Esophagus squamous epithelium (tissue), 5 donors: ENCODE data around the gene SPOCK1. TPM values are rescaled to one million over a fixed set of nuclear protein-coding genes. Genes with fewer than 3 reads are reported as not detected.
A peak's percentile ranks its signal among the peaks of the same experiment; 100 is the strongest.

ENCODE experiments used
- DNase-seq: peaks from one replicate; lab custom pipeline; 2025; lab: John Stamatoyannopoulos, UW
- H3K27ac ChIP-seq, 4 donors: fragments of 200-600 bp; sonication (generic); one replicate each; pipeline ENCODE4 v1.5.1; 2016 to 2019; ENCODE audit warnings: mild to moderate bottlenecking in 1 of 4
- H3K27me3 ChIP-seq, 4 donors: fragments of 200-600 bp; sonication (generic); 1 replicate in 3 of 4; 2 replicates in 1 of 4; pipeline versions ENCODE4 v1.5.1 to v1.6.0; 2017 to 2021; ENCODE audit warnings: antibody characterized with exemption in 1 of 4
- H3K36me3 ChIP-seq, 3 donors: fragments of 200-600 bp; sonication (generic); one replicate each; pipeline ENCODE4 v1.5.1; 2016 to 2019
- H3K4me1 ChIP-seq, 3 donors: fragments of 200-600 bp; sonication (generic); one replicate each; pipeline ENCODE4 v1.5.1; 2017 to 2019
- H3K4me3 ChIP-seq, 4 donors: fragments of 200-600 bp; sonication (generic); 1 replicate in 3 of 4; 2 replicates in 1 of 4; pipeline ENCODE4 v1.5.1; 2016 to 2019; ENCODE audit warnings: mild to moderate bottlenecking in 2 of 4, moderate library complexity in 1 of 4
- H3K9me3 ChIP-seq, 3 donors: fragments of 200-600 bp; sonication (generic); one replicate each; pipeline ENCODE4 v1.5.1; 2016 to 2019
- CTCF ChIP-seq, 6 experiments: fragments of 450-650 bp in 4 of 6; fragments of 200-600 bp in 2 of 6; sonication (generic) in 2 of 6; IDR thresholded peaks; one replicate each; pipeline ENCODE4 v1.5.1; 2016 to 2019; ENCODE audit warnings: antibody characterized with exemption in 6 of 6, mild to moderate bottlenecking in 4 of 6, moderate library complexity in 4 of 6
- POLR2A ChIP-seq, 4 donors: fragments of 450-650 bp; IDR thresholded peaks; one replicate each; pipeline ENCODE4 v1.6.1; 2017; ENCODE audit warnings: antibody characterized with exemption in 4 of 4, mild to moderate bottlenecking in 4 of 4, moderate library complexity in 3 of 4
- WGBS, 2 donors: methylation state at CpG; one replicate each; pipeline ENCODE4 v1.1.5; 2018; 5-methylcytosine and 5-hydroxymethylcytosine counted together
- intact Hi-C: fragments of 100-400 bp; cut with DNase I; formaldehyde crosslinking; loops from one replicate; pipeline ENCODE4 v1.15.0; 2022
- total RNA-seq, 4 donors: library from RNA; depleted of rRNA; stranded (reverse); fragments of >200 nt; gene quantifications; one replicate each; pipeline ENCODE4 v1.1.0, GENCODE V29; 2016
- donor health status: DM: yes; HTN: yes; CAD: no.

Gene SPOCK1
- total RNA-seq, 4 donors from 2014 or later, result 0.99 to 21.9 (median 8.1) TPM

- Histone ChIP-seq H3K36me3 (no peaks in the 10 kb centered on the region), H3K4me3 (no peak overlapping the region), H3K9me3 (no peaks in the 10 kb centered on the region), H3K27me3 (no peaks in the 10 kb centered on the region), H3K27ac (no peak overlapping the region), H3K4me1 (no peaks in the 10 kb centered on the region)
- intact Hi-C loops, result no loop called here
- DNase-seq, result no peak
- WGBS, 2 donors, result 67 to 84% methylated on average over 3 of the region's 3 CpGs
- TF ChIP-seq POLR2A (IDR thresholded peaks at IDR 0.05) (no peak), CTCF (IDR thresholded peaks at IDR 0.05) (no peak)
Measured at GRCh38 chr5:137054792-137055191, 444.3 kb downstream of the SPOCK1 start.

GRCh38 chr5:137054335-137054734 is 444.8 kb downstream of the SPOCK1 start:
- no peaks in the 10 kb centered on the region for H3K9me3 ChIP-seq
- no peaks in the 10 kb centered on the region for H3K4me1 ChIP-seq
- H3K36me3 ChIP-seq, result no peaks in the 10 kb centered on the region
- TF ChIP-seq CTCF (IDR thresholded peaks at IDR 0.05) (no peak), POLR2A (IDR thresholded peaks at IDR 0.05) (no peak)
- no peak overlapping the region for H3K4me3 ChIP-seq
- 72 to 100% methylated on average over 1 of the region's 1 CpG for WGBS, 2 donors
- intact Hi-C loops, result no loop called here
- H3K27ac ChIP-seq, result no peak overlapping the region
- DNase-seq, result no peak
- no peaks in the 10 kb centered on the region for H3K27me3 ChIP-seq

GRCh38 chr5:137051161-137051560 is 448.0 kb downstream of the SPOCK1 start:
- Histone ChIP-seq H3K27me3 (no peaks in the 10 kb centered on the region), H3K9me3 (no peaks in the 10 kb centered on the region), H3K4me3 (no peak overlapping the region), H3K4me1 (no peaks in the 10 kb centered on the region), H3K27ac (no peak overlapping the region), H3K36me3 (no peaks in the 10 kb centered on the region)
- TF ChIP-seq POLR2A (IDR thresholded peaks at IDR 0.05), result no peak
- TF ChIP-seq CTCF (IDR thresholded peaks at IDR 0.05), result peak in 2 of 6 experiments; percentile 4 to 37
- DNase-seq, result no peak
- 81% methylated on average over 3 of the region's 3 CpGs for WGBS, 2 donors
- intact Hi-C loops, result no loop called here

- DNase-seq, result no peak
- Histone ChIP-seq H3K27me3 (no peaks in the 10 kb centered on the region), H3K4me1 (no peaks in the 10 kb centered on the region), H3K9me3 (peaks cover 0 to 7% (median 0%) of the 10 kb centered on the region in 3 donors), H3K4me3 (no peak overlapping the region), H3K27ac (no peak overlapping the region), H3K36me3 (no peaks in the 10 kb centered on the region)
- 27 to 44% methylated on average over 1 of the region's 1 CpG for WGBS, 2 donors
- intact Hi-C loops, result no loop called here
- no peak for TF ChIP-seq POLR2A (IDR thresholded peaks at IDR 0.05)
- no peak for TF ChIP-seq CTCF (IDR thresholded peaks at IDR 0.05)
Measured at GRCh38 chr5:137040641-137041340, 458.3 kb downstream of the SPOCK1 start.

GRCh38 chr5:137040024-137040423 is 459.1 kb downstream of the SPOCK1 start:
- H3K27me3 ChIP-seq, result no peaks in the 10 kb centered on the region
- H3K27ac ChIP-seq, result no peak overlapping the region
- intact Hi-C loops, result no loop called here
- no peak overlapping the region for H3K4me3 ChIP-seq
- 71% methylated on average over 4 of the region's 4 CpGs for WGBS, 2 donors
- H3K4me1 ChIP-seq, result no peaks in the 10 kb centered on the region
- H3K9me3 ChIP-seq, result peaks cover 0 to 7% (median 0%) of the 10 kb centered on the region in 3 donors
- TF ChIP-seq CTCF (IDR thresholded peaks at IDR 0.05), result no peak
- no peak for TF ChIP-seq POLR2A (IDR thresholded peaks at IDR 0.05)
- H3K36me3 ChIP-seq, result no peaks in the 10 kb centered on the region
- no peak for DNase-seq
